Measurements from ENCODE around the gene GTF2A1L.
"Not testable (repeated sequence)": the region's sequence is repeated elsewhere in the genome, so short reads cannot be mapped to it uniquely, and the experiment has no call there.

The GTF2A1L gene

DNA sequence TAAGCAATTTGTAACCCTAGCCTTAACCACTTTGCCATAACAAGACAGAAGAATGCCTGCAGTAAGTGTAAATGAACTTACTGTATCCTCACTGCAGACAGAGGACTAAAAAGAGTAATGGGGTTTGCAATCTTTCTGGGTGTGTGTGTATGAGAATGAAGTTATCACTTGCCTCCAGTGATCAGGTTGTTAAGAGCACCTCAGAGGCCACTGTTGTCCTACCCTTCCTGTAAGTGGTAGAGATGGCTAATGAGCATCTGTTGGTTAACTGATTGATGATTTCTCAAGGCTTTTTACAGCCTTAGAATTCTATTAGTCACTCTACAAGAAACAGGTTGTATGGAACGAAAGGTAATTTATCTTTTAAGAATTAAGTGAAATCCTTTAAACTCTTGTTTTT is 27.6 kb upstream of the GTF2A1L start:
- TF ChIP-seq, protein P1, sequence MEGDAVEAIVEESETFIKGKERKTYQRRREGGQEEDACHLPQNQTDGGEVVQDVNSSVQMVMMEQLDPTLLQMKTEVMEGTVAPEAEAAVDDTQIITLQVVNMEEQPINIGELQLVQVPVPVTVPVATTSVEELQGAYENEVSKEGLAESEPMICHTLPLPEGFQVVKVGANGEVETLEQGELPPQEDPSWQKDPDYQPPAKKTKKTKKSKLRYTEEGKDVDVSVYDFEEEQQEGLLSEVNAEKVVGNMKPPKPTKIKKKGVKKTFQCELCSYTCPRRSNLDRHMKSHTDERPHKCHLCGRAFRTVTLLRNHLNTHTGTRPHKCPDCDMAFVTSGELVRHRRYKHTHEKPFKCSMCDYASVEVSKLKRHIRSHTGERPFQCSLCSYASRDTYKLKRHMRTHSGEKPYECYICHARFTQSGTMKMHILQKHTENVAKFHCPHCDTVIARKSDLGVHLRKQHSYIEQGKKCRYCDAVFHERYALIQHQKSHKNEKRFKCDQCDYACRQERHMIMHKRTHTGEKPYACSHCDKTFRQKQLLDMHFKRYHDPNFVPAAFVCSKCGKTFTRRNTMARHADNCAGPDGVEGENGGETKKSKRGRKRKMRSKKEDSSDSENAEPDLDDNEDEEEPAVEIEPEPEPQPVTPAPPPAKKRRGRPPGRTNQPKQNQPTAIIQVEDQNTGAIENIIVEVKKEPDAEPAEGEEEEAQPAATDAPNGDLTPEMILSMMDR (IDR thresholded peaks at IDR 0.05; ENCODE audit: insufficient read depth, missing control alignments) = no peak
- FAIRE-seq (peak; percentile 60), DNase-seq (ENCODE audit: insufficient read length, low spot score) (no peak)

DNA sequence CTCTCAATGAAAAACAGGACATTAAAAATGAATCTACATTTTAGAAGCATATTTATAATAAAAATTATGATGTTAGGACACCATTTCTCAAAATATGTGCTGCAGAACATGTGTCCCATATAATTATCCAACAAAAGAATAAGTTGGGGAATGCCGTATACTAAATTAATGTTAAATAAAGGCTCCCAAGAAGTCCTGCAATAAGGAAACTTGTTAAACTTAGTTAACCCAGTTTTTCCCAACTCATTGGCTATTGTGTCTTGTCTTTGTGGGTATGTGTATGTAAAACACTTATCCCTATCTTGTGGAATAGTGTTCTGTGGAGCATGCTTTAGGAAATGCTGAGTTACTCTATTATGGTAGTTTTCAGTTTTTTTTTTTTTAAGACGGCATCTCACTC is 25.6 kb upstream of the GTF2A1L start:
- TF ChIP-seq, protein P1 (IDR thresholded peaks at IDR 0.05; ENCODE audit: insufficient read depth, missing control alignments) = no peak
- DNase-seq (ENCODE audit: insufficient read length, low spot score) (no peak), FAIRE-seq (no peak)

DNA sequence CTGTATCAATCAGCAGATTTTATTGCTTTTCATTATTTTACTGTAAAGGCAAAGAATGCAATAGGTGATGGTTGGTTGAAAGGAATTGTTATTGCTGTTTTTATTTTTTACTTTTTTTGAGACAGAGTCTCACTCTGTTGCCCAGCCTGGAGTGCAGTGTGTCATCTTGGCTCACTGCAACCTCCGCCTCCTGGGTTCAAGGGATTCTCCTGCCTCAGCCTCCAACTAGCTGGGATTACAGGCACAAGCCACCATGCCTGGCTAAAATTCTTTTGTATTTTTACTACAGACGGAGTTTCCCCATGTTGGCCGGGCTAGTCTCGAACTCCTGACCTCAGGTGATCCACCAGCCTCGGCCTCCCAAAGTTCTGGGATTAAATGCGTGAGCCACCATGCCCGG is 20.9 kb upstream of the GTF2A1L start:
- not testable (repeated sequence) for FAIRE-seq; DNase-seq (ENCODE audit: insufficient read length, low spot score)

DNA sequence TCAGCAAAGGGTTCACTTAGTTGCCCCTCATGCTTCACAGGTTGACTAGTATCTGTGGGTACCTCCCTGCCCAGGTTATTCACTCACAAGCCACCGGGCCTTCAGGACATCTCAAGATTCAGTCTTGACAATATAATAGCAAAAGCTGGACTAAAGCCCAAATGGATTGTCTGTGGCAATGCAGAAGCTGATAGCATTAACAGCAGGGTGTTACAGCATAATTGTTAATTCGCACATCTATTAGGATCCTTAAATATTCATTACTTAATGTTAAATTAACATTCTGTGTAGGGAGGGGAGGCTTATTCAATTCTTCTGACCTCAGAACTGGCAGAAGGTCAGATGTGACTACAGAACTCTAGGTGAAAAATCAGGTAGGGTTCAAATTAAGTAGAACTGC is 20.2 kb upstream of the GTF2A1L start:
- TF ChIP-seq, protein P1 (IDR thresholded peaks at IDR 0.05; ENCODE audit: insufficient read depth, missing control alignments) = no peak
- FAIRE-seq = no peak

DNA sequence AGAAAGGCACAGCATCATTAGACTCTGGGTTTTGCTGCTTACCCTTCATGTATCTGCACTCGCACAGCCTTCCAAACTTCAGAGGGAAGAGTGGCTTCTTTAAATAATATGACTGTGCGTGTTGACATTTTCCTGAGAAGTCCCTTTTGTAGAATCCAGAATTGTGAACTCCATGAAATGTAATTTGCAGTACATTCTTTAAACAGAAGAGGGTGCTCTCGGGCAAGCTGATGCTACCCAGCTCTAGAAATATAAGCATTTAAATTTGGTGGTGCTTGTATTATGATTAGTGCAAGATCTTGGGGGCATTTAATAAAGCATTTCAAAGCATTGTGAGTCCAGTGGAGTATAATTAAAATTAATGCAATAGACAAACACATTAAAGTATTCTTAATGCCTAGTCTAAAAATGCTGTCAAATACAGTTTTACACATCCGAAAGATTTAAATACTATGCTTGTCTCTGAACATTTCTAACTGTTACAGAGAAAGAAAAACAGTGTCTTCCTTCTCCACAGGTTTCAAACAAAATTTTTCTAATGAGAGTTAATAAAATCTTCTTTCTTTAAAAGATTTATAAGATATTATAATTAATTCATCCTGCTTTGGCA is 17.3 kb upstream of the GTF2A1L start:
- FAIRE-seq (peak; percentile 21), DNase-seq (ENCODE audit: insufficient read length, low spot score) (no peak)
- TF ChIP-seq, protein P1 (IDR thresholded peaks at IDR 0.05; ENCODE audit: insufficient read depth, missing control alignments) = peak; percentile 71

More for the DNA sequence above, 20.2 kb upstream of the GTF2A1L start:
- no peak for DNase-seq (ENCODE audit: insufficient read length, low spot score)

DNA sequence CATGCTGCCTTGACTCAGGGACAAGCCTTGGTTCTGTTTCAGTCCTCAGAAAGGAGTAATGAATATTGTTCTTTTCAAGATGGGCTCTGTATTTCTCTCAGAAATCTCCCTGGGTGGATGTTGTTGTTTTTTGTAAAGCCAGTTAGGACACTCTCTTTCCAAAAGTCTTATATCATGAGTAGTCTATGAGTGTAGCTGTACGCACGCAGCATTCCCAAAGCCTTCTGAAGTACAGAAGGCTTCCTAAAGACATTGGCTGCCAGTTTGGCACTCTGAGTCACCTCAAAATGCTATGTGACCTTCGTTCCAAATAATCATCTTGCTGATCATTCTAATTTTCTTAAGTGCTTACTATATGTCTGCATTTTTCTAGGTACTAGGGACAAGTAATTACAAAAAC is 16.7 kb upstream of the GTF2A1L start:
- DNase-seq (ENCODE audit: insufficient read length, low spot score) (no peak), FAIRE-seq (no peak)
- TF ChIP-seq, protein P1 (IDR thresholded peaks at IDR 0.05; ENCODE audit: insufficient read depth, missing control alignments) = no peak

DNA sequence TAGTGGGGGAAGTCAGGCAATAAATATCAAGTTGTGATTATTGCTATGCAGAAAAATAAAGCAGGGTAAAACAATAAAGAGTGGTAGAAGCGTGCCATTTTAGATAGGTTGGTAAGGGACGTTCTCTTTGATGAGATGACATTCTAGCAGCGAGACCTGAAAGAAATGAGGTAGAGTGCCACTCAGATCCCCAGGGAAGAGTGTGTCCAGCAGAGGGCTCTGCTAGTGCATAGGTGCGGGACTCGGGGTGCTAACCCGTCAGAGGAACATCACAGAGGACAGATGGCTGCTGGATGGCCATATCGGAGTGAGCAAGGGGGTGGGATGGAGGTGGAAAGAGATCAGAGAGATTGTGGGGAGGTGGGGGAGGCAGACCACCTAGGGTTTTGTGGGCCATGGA is 16.3 kb upstream of the GTF2A1L start:
- FAIRE-seq (no peak), DNase-seq (ENCODE audit: insufficient read length, low spot score) (no peak)
- TF ChIP-seq, protein P1 (IDR thresholded peaks at IDR 0.05; ENCODE audit: insufficient read depth, missing control alignments) = peak; percentile 20

All from D721Med (cell line).